ENCODE measurements around the gene SRCAP.

The SRCAP gene

GRCh38 chr16:30777591-30778297 is 78.8 kb downstream of the SRCAP start:
- DNase-seq: no peak

GRCh38 chr16:30778549-30779244 is 79.7 kb downstream of the SRCAP start:
- no peak for DNase-seq

- no peak for DNase-seq
These were observed 80.6 kb downstream of the SRCAP start for GRCh38 chr16:30779596-30779995.

GRCh38 chr16:30780021-30780420 is 81.0 kb downstream of the SRCAP start:
- no peak for DNase-seq

- no peak for DNase-seq
These were observed 81.6 kb downstream of the SRCAP start for GRCh38 chr16:30780549-30780948.

- no peak for DNase-seq
These were observed 83.7 kb downstream of the SRCAP start for GRCh38 chr16:30782486-30783279.

- DNase-seq: no peak
These were observed 84.5 kb downstream of the SRCAP start for GRCh38 chr16:30783280-30784109.

GRCh38 chr16:30784215-30784614 is 85.2 kb downstream of the SRCAP start:
- no peak for DNase-seq

GRCh38 chr16:30785126-30786106 is 86.4 kb downstream of the SRCAP start:
- DNase-seq: no peak

GRCh38 chr16:30786115-30786935 is 87.4 kb downstream of the SRCAP start:
- peak; percentile 7 for DNase-seq

- DNase-seq: peak; percentile 79
These were observed 88.1 kb downstream of the SRCAP start, which contains the start of gene ZNF629 for GRCh38 chr16:30786936-30787612. ZNF629 (minus strand) TSS chr16:30787205; CDS start chr16:30784482, 2,723 bp downstream.

- no peak for DNase-seq
These were observed 88.8 kb downstream of the SRCAP start for GRCh38 chr16:30787613-30788378.
